Embryonic facial prominence (tissue), 1 donor: ENCODE results near the gene PDIK1L.

ENCODE experiments used
- DNase-seq: peaks from one replicate; pipeline ENCODE4 v3.0.0-alpha.2; 2016; ENCODE audit errors: extremely low spot score

Gene PDIK1L

GRCh38 chr1:26170472-26170821 lies 58.8 kb downstream of the PDIK1L start:
- no peak for DNase-seq

DNA sequence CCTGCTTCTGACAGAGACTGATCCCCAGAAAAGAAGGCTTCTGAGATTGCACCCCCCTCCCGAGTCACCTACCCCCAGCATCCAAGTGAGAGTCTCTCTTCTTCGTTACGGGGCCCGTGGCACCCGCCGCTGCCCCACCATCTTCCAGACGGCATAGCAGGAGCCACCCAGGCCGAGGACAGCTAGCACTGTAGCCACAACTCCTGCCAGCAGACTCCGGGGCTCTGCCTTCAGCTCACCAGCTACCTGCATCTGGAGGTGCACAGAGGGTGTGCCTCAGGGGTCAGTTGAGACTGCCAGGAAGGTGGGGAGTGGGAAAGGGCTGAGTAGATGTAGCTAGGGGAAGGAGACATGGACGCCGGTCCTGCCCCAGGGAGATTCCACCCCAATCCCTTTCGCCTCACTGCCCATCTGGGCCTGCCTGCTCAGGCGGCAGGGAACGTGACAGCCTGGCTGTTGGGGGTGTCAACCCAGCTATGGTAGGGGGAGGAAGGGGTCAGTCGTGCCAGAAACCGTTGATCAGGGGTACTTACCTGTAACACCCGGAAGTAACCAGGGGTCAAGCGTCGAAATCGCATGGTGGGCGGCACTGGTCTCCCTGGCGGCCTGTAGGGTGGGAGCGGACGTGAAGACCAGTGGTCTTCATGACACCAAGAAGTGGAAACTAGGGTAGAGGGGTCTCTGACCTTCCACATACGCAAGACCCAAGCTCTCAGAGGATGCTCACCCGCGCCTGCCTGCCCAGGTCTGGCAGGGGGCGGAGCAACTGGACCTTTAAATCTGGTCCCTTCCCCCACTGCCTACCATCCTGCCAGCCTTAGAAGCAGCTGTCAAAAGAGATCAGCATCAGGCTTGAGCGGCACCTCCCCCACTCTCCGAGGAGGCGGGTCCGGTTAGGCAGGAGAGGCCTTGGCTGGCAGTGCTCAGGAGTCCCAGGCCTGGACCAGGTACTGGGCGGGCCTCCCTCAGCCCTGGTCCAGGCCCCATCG lies 59.8 kb downstream of the PDIK1L start, which contains the start of gene ZNF593OS:
Gene ZNF593OS, minus strand, starts transcription at position 749 of the 989 bp plus-strand sequence. Its CDS starts 171 bp downstream, at position 578.
- no peak for DNase-seq
